HG02678 (cell line): Measurements from ENCODE around the gene TNFRSF4.

Source experiments
- ATAC-seq: cut with Tn5 transposase; IDR thresholded peaks from one replicate; pipeline ENCODE4 v1.9.1; 2021; ENCODE audit warnings: mild to moderate bottlenecking, moderate library complexity; ENCODE audit not compliant: unreplicated experiment

The TNFRSF4 gene

GRCh38 chr1:1219341-1219740 lies 5.4 kb upstream of the TNFRSF4 start:
- ATAC-seq = no peak

GRCh38 chr1:1218524-1219200 lies 4.7 kb upstream of the TNFRSF4 start:
- no peak for ATAC-seq

DNA sequence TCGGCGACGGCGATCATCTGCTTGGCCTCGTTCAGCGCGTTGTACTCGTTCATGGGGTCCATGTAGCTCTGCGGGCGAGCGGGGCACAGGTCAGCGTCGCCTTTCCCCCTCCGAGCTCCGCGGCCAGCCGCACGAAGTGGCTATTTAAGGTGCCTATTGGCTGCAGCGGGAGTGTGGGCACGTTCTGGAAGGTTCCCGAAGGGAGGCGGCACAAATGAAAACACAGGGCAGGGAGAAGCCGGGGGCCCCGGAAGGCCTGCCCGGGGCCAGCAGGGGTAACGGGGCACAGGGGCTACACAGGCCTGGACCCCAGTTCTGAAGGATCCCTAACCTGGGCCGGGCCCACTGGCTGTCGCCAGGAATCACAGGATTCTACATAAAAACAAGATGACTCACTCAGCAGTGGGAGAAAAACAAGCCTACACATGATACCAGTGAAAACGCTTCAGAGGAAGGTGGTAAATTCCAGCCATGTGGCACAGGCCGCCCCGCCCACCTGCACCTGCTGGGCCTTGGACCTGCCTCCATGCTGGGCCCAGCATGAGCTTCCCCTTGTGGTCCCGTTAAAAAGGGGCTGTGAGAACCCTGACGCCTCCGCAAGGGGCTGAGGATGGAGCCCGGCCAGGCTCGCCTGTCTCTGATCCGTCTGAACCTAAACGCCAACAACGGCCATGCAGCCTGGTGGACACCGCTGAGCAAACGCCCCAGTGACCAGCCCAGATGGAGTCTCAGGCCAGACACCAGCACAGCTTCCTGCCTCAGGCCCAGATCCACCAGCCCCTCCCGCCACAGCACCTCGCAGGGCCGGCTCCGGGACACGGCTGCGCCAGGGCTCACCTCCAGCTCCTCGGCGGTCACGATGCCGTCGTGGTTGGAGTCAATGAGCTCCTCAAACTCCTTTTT lies 3.9 kb upstream of the TNFRSF4 start:
- ATAC-seq = no peak

DNA sequence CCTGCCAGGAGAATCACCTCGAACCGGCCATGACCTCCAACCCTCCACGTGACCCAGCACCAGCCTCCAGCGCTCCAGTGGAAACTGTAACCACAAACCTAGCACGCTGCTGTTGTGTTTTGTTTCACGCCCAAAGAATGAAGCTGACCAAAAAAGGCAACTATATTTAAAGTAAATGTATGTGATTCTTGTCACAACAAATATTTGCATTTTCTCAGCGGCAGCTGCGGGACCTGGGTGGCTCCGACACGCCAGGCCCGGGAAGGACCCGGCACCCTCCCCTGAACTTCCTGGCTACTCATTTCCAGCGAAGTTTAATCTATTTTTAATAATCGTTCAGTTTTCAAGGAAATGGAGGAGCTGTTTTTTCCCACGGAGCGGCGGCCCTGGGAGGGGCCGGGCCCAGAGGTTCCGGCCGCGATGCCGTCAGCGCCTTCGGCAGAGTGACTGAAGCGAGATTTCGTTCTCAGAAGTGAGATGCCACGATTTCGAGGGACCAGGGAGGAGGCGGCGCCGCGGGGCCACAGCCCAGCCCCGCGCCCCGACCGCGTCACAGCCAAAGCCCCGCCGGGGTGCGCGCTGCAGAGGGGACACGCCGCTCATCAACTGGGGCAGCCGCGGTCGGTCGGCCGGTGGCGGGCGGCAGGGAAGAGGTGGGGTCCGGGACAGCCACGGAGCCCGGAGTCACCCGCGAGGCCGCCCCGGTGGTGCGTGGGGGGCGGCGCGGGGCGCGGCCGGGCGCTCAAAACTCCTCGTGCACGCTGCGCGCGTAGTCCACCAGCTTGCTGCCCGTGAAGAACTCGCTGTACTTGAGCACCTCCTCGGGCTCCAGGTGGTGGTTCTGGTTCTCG lies 3.0 kb upstream of the TNFRSF4 start:
- ATAC-seq = no peak

DNA sequence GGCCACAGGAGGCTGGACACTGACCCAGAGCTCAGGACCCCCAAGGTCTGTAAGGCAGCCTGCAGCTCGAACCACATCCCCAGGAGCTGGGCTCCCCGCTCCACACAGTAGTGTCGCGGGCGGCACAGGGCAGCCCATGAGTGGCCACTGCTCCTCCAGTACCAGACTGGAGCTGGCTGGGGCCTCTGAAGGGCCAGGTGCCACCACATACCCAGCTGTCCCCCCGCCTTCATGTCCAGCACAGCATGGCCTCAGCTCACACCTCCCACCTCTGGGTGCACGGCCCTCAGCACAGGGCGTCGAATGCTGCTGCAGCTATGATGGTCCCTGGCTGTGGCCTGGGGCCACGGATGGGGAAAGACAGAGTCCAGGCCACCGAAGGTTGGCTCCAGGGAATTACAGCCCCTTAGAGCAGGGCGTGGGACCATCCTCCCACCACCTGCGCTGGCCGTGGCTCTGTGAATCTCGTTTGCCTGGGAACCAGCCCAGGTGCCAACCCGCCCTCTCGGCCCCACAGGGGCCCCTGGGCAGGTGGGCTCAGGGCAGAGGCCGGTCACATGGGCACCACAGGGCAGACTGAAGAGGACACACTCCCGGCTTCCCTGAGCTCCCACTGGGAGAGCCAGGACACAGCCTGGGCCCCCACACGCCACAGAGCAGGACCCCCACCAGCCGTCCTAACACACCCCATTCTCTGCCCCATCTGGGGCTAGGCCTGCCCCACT lies 2.1 kb upstream of the TNFRSF4 start:
- ATAC-seq = no peak

DNA sequence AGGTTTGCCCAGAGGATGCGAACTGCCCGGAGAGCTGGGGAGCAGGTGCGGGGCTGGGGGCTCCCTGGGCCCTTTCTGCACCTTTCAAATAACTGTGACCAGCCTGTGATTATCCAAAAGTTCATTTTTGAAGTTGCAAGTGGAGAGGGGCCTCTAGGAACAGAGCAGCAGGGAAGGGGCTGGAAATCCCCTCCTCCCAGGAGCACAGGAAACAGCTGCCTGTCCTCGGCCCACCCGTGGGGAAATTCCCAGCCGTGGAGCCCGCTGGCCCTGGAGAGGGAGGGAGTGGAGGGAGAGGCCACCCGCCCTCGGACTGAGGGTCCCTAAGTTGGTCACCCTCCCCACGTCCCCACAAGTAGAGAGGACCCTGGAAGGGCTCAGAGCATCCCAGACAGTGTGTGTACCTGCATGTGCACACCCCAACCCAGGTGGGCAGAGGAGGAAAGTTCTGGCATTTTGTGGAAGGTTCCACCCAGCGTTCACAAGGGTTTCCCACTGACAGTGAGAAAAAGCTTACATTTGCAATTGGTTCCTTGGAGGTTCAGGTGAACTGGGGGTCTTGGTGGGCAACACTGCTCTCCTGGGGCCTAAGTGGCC lies 1.2 kb upstream of the TNFRSF4 start:
- no peak for ATAC-seq

DNA sequence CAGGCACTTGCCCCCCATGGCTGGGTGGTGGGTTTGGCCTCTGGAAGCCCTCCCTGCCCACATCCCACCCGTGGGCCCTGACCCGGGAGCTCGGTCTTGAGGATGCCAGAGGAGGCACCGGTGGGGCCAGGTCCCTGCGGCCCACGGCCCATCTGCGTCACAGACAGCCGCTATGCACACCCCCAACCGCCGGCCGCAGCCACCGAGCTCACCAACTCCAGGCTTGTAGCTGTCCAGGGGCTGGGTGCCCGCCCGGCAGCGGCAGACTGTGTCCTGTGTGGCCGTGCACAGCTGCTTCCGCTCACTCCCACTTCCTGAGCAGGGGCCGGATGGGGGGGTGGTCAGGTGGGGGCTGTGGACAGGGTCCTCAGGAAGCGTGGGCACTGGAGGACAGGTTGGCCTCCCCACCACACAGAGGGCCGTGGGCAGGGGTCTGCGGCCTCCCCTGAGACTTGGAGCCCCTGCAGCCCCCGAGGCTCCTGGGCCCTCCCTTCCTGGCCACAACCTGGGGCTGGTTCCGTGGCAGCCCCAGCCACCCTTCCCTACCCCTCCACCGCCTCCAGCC lies 1.1 kb downstream of the TNFRSF4 start:
- ATAC-seq = no peak

DNA sequence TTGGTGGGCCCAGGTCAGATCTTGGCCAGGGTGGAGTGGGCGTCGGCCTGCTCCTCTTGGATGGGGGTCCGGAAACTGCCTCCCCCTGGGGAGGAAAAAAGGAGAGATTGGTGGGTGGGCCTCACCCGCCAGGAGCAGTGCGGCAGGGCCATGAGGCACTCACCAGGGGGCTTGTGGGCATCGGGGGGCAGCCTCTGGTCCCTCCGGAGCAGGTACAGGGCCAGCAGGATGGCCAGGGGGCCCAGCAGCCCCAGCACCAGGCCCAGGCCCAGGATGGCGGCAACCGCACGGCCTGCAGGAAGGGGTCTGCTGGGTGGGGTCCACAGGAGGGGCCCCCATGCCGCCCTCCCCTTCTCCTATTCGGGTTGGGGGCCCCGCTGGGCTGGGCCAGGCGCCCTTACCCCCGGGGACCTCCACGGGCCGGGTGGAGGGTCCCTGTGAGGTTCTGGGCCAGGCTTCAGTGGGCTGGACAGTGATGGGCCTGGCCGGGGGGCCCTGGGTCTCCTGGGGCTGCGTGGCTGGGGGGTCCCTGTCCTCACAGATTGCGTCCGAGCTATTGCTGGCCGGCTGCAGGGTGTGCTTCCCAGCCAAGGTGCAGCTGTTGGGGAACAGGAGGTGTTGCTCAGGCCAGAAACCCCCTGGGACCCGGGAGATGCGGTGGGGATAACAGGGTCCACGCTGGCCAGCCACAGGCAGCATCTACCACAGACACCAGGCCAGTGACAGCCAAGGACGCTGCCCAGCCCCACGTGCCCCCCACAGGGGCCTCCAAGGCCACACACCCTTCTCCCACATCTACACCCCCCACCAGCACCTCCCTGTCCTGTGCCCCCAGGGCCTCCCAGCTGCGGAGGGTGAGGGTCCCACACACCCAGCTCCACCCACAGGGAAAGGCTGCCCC lies 2.2 kb downstream of the TNFRSF4 start:
- no peak for ATAC-seq

- no peak for ATAC-seq
These were observed 3.0 kb downstream of the TNFRSF4 start for GRCh38 chr1:1210726-1211540.

- no peak for ATAC-seq
These were observed 5.1 kb downstream of the TNFRSF4 start for GRCh38 chr1:1208713-1209433.

GRCh38 chr1:1207571-1207892 lies 6.4 kb downstream of the TNFRSF4 start:
- no peak for ATAC-seq

DNA sequence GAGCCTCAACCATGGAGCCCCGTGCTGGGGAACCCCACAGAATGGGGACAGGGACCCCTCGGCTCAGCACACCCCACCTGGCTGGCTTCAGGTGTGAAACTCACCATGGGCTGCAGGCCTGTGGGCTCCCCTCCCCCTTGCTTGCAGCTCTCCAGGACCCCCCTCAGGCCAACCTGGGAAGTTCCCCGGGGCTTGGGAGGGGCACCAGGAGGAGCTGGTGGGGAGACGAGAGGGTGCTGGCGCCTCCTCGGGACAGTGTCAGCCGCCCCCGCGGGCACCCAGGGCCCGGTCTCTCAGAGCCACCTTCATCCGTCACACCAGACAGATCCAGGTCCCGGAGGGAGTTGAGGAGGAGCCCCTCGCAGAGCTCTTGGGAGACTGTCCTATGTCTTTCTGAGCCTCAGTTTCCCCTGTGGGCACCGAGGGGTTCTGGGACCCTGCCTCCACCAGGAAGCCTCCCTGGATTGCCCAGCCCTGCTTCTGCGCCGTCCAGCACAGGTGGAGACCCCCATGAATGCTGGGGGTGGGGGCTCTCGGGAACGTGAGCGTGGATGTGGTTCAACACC lies 6.9 kb downstream of the TNFRSF4 start:
- ATAC-seq = no peak

DNA sequence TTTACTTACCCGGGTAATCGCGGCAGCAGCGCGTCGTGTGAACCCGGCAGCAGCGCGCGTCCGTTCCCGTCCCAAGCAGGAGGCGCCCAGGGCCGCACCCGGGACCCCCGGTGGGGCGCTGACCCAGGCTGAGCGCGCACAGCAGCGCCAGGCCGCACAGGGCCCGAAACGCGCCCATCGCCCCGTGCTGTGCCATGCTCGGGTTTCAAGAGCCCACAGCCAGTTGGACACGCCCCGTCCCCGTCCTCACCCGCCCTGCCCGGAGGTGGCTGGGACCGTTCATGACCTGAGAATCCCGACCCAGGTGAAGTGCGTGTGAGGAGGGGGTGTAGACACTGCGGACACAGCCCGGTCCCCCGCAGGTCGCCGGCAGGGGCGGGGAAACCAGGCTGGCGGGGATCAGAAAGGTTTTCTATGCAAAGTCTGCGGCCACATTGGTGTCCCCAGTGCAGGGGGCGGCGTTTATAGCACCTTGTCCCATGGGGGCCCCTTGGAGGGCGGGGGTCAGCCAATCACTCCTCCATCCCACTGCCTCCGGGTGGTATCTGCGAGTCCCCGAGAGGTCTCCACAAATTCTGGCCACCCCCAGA lies 7.5 kb downstream of the TNFRSF4 start, which contains the start of gene TNFRSF18:
TSS of gene TNFRSF18 (minus strand) at position 217 of the 590 bp plus-strand sequence. CDS start at position 196, 21 bp downstream.
- ATAC-seq = peak; percentile 37

GRCh38 chr1:1205769-1206375 lies 8.1 kb downstream of the TNFRSF4 start:
- no peak for ATAC-seq

GRCh38 chr1:1204998-1205768 lies 8.8 kb downstream of the TNFRSF4 start:
- ATAC-seq = no peak
